Panc1 (cell line): Measurements from ENCODE around the gene ZG16B. TPM values are rescaled to one million over a fixed set of nuclear protein-coding genes. Genes with fewer than 3 reads are reported as not detected.

ENCODE experiments used
- total RNA-seq: library from RNA; stranded (reverse); gene quantifications from one replicate; pipeline ENCODE4 v1.2.1, GENCODE V29; 2021; ENCODE audit not compliant: unreplicated experiment

The ZG16B gene
- total RNA-seq, 1 experiment from 2014 or later: 9.1 TPM

Other genes starting within 250 kb of the ZG16B start
- 61.1 TPM for gene KCTD5, start 147.8 kb upstream of the ZG16B start, total RNA-seq
- 3.3 TPM for gene PRSS27, start 110.1 kb upstream of the ZG16B start, total RNA-seq
- gene SRRM2, start 77.7 kb upstream of the ZG16B start, total RNA-seq: 617 TPM
- 642 TPM for gene ELOB, start 53.0 kb upstream of the ZG16B start, total RNA-seq
- 0.59 TPM for gene PRSS33, start 42.7 kb upstream of the ZG16B start, total RNA-seq
- gene PRSS41, start 31.8 kb upstream of the ZG16B start, total RNA-seq: not detected
- gene PRSS21, start 13.1 kb upstream of the ZG16B start, total RNA-seq: not detected
- 23.9 TPM for gene PRSS22, start 27.9 kb downstream of the ZG16B start, total RNA-seq
- 77.3 TPM for gene FLYWCH2, start 52.9 kb downstream of the ZG16B start, total RNA-seq
- gene FLYWCH1, start 81.6 kb downstream of the ZG16B start, total RNA-seq: 67.9 TPM
- 10.8 TPM for gene KREMEN2, start 134.0 kb downstream of the ZG16B start, total RNA-seq
- gene PAQR4, start 139.0 kb downstream of the ZG16B start, total RNA-seq: 51.8 TPM
- gene PKMYT1, start 150.1 kb downstream of the ZG16B start, total RNA-seq: 105 TPM
- gene CLDN9, start 182.6 kb downstream of the ZG16B start, total RNA-seq: 1.6 TPM
- 1.2 TPM for gene CLDN6, start 187.9 kb downstream of the ZG16B start, total RNA-seq
- 156 TPM for gene TNFRSF12A, start 190.1 kb downstream of the ZG16B start, total RNA-seq
- gene HCFC1R1, start 193.6 kb downstream of the ZG16B start, total RNA-seq: 67.3 TPM
- 56.7 TPM for gene THOC6, start 193.7 kb downstream of the ZG16B start, total RNA-seq
- 0.21 TPM for gene BICDL2, start 206.6 kb downstream of the ZG16B start, total RNA-seq
- 0.67 TPM for gene MMP25, start 216.3 kb downstream of the ZG16B start, total RNA-seq
- 17.1 TPM for gene IL32, start 235.3 kb downstream of the ZG16B start, total RNA-seq